Measurements from ENCODE around the gene TBX15.

GRCh38 chr1:119004781-119005180 is 16.6 kb upstream of the TBX15 start:
- TF ChIP-seq POLR2A (IDR thresholded peaks at IDR 0.05), result no peak
- TF ChIP-seq POLR2AphosphoS5 (IDR thresholded peaks at IDR 0.05), result no peak

Data from gastroesophageal sphincter (tissue), 2 donors.